Neutrophil (primary cell): ENCODE measurements around the gene HHAT.

ENCODE experiments used
- H3K27ac ChIP-seq: fragments of 200-600 bp; sonication (generic); 2 replicates; pipeline ENCODE4 v1.5.1; 2016; ENCODE audit warnings: mild to moderate bottlenecking, moderate library complexity
- H3K27me3 ChIP-seq: fragments of 200-600 bp; sonication (generic); 2 replicates; pipeline ENCODE4 v1.6.0; 2016; ENCODE audit warnings: mild to moderate bottlenecking
- H3K36me3 ChIP-seq: fragments of 200-600 bp; sonication (generic); 2 replicates; pipeline ENCODE4 v1.5.1; 2017
- H3K4me1 ChIP-seq, 2 experiments: fragments of 200-600 bp in 1 of 2; sonication (generic) in 1 of 2; 1 replicate in 1 of 2; 2 replicates in 1 of 2; pipeline versions ENCODE4 v1.5.1 to v1.6.1; 2013 to 2016; ENCODE audit warnings: low read depth in 1 of 2, low read length in 1 of 2, mild to moderate bottlenecking in 1 of 2, moderate library complexity in 1 of 2; ENCODE audit not compliant: control insufficient read depth in 1 of 2, insufficient read depth in 1 of 2
- H3K4me3 ChIP-seq, 2 experiments: fragments of 200-600 bp in 1 of 2; sonication (generic) in 1 of 2; 1 replicate in 1 of 2; 2 replicates in 1 of 2; pipeline ENCODE4 v1.5.1; 2013 to 2016; ENCODE audit warnings: low read depth in 1 of 2, low read length in 1 of 2, mild to moderate bottlenecking in 1 of 2, moderate library complexity in 1 of 2
- H3K9me3 ChIP-seq: fragments of 200-600 bp; sonication (generic); 2 replicates; pipeline ENCODE4 v1.5.1; 2016
- TF ChIP-seq, protein P1 (sequence below): fragments of 200-600 bp; sonication (generic); IDR thresholded peaks from 2 replicates; pipeline ENCODE4 v1.5.1; 2016; ENCODE audit warnings: antibody characterized with exemption

The HHAT gene

DNA sequence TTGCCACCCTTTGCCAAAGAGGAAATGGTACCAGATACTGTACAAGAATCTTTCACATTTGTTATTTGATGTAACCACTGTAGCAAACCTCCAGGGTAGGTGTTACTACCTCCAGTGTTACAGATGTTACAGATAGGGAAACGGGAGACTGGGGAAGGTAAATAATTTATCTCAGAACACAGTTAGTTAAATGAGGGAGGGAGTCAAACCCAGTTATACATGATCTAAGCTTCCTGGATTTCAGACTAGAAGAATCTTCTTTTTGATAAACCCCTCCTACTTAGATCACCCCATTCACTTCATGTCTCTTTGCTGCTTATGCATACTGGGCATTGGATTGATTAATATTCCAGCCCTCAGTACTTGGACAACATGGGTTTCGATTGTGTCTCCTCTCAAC, 276.4 kb downstream of the HHAT start:
- Histone ChIP-seq H3K4me1 (no peaks in the 10 kb centered on the region), H3K27ac (no peak overlapping the region), H3K27me3 (no peaks in the 10 kb centered on the region), H3K9me3 (no peaks in the 10 kb centered on the region), H3K4me3 (no peak overlapping the region), H3K36me3 (no peaks in the 10 kb centered on the region)
- TF ChIP-seq, protein P1, sequence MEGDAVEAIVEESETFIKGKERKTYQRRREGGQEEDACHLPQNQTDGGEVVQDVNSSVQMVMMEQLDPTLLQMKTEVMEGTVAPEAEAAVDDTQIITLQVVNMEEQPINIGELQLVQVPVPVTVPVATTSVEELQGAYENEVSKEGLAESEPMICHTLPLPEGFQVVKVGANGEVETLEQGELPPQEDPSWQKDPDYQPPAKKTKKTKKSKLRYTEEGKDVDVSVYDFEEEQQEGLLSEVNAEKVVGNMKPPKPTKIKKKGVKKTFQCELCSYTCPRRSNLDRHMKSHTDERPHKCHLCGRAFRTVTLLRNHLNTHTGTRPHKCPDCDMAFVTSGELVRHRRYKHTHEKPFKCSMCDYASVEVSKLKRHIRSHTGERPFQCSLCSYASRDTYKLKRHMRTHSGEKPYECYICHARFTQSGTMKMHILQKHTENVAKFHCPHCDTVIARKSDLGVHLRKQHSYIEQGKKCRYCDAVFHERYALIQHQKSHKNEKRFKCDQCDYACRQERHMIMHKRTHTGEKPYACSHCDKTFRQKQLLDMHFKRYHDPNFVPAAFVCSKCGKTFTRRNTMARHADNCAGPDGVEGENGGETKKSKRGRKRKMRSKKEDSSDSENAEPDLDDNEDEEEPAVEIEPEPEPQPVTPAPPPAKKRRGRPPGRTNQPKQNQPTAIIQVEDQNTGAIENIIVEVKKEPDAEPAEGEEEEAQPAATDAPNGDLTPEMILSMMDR = no peak

DNA sequence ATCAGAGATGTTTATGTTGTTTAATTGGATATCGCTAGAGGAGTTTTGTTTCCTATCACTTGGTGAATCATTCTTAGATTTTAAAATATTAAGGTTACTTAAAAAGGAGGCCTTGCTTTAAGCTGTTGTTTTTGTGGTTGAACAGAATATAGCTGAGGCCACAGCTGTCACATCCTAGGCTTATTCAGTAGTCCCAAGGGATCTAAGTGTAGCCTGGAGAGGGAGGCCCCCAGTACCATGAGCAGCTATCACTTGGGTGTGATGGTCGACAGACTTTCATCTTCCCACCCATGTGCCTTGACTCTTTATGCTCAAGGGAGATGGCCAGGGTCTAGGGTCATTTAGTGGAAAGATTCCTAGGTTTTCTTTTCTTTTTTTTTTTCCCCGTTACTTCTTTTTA, 278.7 kb downstream of the HHAT start:
- Histone ChIP-seq H3K36me3 (no peaks in the 10 kb centered on the region), H3K27ac (no peak overlapping the region), H3K4me3 (no peak overlapping the region), H3K27me3 (no peaks in the 10 kb centered on the region), H3K9me3 (no peaks in the 10 kb centered on the region), H3K4me1 (no peaks in the 10 kb centered on the region)
- TF ChIP-seq, protein P1 = no peak

DNA sequence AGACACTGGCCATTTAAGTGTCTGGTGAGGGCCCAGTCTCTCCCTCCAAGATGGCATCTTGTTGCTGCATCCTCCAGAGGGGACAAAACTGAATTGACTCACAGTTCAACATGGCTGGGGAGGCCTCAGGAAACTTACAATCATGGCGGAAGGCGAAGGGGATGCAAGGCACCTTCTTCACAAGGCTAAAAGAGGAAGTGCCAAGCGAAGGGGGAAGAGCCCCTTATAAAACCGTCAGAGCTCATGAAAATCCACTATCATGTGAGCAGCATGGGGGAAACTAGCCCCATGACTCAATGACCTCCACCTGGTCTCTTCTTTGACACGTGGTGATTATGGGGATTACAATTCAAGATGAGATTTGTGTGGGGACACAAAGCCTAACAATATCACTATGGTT, 280.1 kb downstream of the HHAT start:
- Histone ChIP-seq H3K9me3 (no peaks in the 10 kb centered on the region), H3K36me3 (no peaks in the 10 kb centered on the region), H3K4me3 (no peak overlapping the region), H3K27ac (no peak overlapping the region), H3K27me3 (no peaks in the 10 kb centered on the region), H3K4me1 (no peaks in the 10 kb centered on the region)
- TF ChIP-seq, protein P1 = no peak

DNA sequence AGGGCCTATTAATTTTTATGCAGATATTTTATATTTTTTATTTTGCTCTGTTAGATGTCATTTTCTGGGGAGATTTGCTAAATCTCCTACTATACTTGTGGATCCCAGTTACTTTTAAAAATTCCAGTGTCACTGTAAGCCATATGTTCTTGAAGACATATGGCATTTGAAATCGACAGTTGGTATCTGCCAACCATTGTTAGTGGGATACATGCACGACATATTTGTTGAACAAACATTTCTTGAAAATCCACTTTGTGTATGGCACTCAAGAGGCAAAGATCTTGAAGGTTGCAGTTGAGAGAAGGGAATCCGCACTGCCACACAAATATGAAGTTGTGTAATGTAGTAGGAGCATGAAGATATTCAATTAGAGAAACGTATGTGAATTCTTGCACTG, 287.7 kb downstream of the HHAT start:
- H3K9me3 ChIP-seq = no peaks in the 10 kb centered on the region

DNA sequence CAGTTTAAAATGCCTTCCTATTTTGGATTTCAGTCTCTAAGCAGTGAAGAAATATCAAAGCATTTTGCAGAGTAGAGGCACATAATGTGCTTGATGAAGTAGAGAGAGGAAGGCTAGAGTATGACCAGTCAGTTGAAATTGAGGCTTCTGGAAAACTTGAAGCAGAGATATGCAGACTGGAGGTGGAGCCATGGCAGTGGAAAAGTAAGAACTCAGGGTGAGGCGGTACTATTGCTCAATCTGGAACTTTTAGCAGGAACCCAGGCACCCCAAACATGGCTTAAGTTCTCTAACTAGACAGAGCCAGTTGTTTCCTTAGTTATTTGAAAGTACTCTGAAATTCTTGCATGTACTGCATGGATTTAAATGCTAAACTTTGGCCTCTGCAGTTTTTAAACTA, 288.6 kb downstream of the HHAT start:
- TF ChIP-seq, protein P1 = no peak
- Histone ChIP-seq H3K27ac (no peak overlapping the region), H3K4me1 (no peaks in the 10 kb centered on the region), H3K4me3 (no peak overlapping the region), H3K9me3 (no peaks in the 10 kb centered on the region), H3K36me3 (no peaks in the 10 kb centered on the region), H3K27me3 (no peaks in the 10 kb centered on the region)

More for the DNA sequence above, 287.7 kb downstream of the HHAT start:
- H3K27me3 ChIP-seq = no peaks in the 10 kb centered on the region
- H3K4me3 ChIP-seq = no peak overlapping the region
- H3K27ac ChIP-seq = no peak overlapping the region
- TF ChIP-seq, protein P1 = no peak
- H3K4me1 ChIP-seq = no peaks in the 10 kb centered on the region
- H3K36me3 ChIP-seq = no peaks in the 10 kb centered on the region

DNA sequence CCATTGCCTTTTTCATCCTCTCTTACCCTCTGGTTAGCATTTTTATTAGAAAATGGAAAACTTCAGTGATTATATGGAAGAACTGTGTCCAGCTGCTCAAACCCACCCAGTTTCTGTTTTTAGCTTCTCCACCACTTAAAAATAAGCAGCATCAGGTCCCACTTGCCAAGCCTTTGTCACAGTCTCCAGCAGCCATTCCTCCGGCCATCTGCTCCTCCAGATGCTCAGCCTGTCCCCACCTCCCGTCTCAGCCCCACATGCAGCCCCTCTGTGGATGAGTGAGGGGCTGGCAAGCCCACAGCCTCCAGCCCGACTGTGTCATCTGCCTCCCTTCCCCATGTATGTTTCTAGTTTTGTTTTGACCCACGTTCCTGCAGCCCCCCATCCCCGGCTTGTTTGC, 289.7 kb downstream of the HHAT start:
- TF ChIP-seq, protein P1 = no peak

More for the DNA sequence above, 289.7 kb downstream of the HHAT start:
- Histone ChIP-seq H3K4me3 (no peak overlapping the region), H3K27me3 (no peaks in the 10 kb centered on the region), H3K9me3 (no peaks in the 10 kb centered on the region), H3K4me1 (no peaks in the 10 kb centered on the region), H3K36me3 (no peaks in the 10 kb centered on the region), H3K27ac (no peak overlapping the region)
